Measurements from ENCODE around the gene ANXA4.
"Not testable (repeated sequence)": the region's sequence is repeated elsewhere in the genome, so short reads cannot be mapped to it uniquely, and the experiment has no call there.

ANXA4 gene

GRCh38 chr2:69781321-69782248 lies 39.7 kb downstream of the ANXA4 start:
- no peak for DNase-seq

- no peak for DNase-seq
Observed at GRCh38 chr2:69784228-69784627, 42.3 kb downstream of the ANXA4 start.

GRCh38 chr2:69785358-69785757 lies 43.4 kb downstream of the ANXA4 start:
- no peak for DNase-seq

- no peak for DNase-seq
Observed at GRCh38 chr2:69786052-69786560, 44.2 kb downstream of the ANXA4 start.

GRCh38 chr2:69789175-69789721 lies 47.3 kb downstream of the ANXA4 start:
- no peak for DNase-seq

- no peak for DNase-seq
Observed at GRCh38 chr2:69789772-69790600, 48.1 kb downstream of the ANXA4 start.

- no peak for DNase-seq
Observed at GRCh38 chr2:69790601-69790959, 48.6 kb downstream of the ANXA4 start.

- DNase-seq: no peak
Observed at GRCh38 chr2:69791045-69791444, 49.1 kb downstream of the ANXA4 start.

- DNase-seq: no peak
Observed at GRCh38 chr2:69796174-69796573, 54.2 kb downstream of the ANXA4 start.

GRCh38 chr2:69797235-69797634 lies 55.3 kb downstream of the ANXA4 start:
- DNase-seq: no peak

- DNase-seq: no peak
Observed at GRCh38 chr2:69797836-69798289, 55.9 kb downstream of the ANXA4 start.

GRCh38 chr2:69798290-69798908 lies 56.5 kb downstream of the ANXA4 start:
- DNase-seq: no peak

GRCh38 chr2:69798909-69799526 lies 57.1 kb downstream of the ANXA4 start:
- no peak for DNase-seq

GRCh38 chr2:69801745-69802290 lies 59.9 kb downstream of the ANXA4 start:
- no peak for DNase-seq

- DNase-seq: not testable (repeated sequence)
Observed at GRCh38 chr2:69802781-69803367, 60.9 kb downstream of the ANXA4 start.

GRCh38 chr2:69804416-69804815 lies 62.5 kb downstream of the ANXA4 start:
- peak; percentile 36 for DNase-seq

- no peak for DNase-seq
Observed at GRCh38 chr2:69805887-69806286, 64.0 kb downstream of the ANXA4 start.

- no peak for DNase-seq
Observed at GRCh38 chr2:69807821-69808540, 66.0 kb downstream of the ANXA4 start.

GRCh38 chr2:69810550-69810949 lies 68.6 kb downstream of the ANXA4 start:
- no peak for DNase-seq

- DNase-seq: no peak
Observed at GRCh38 chr2:69811018-69811417, 69.1 kb downstream of the ANXA4 start.

GRCh38 chr2:69811591-69811990 lies 69.7 kb downstream of the ANXA4 start:
- DNase-seq: no peak

Measured in CD4-positive, alpha-beta T cell treated with Interleukin-6 for 4 hours (primary cell).